ENCODE data around the gene ARHGEF19. TPM values are rescaled to one million over a fixed set of nuclear protein-coding genes. Genes with fewer than 3 reads are reported as not detected.

Gene ARHGEF19
- total RNA-seq, 1 donor from 2014 or later: 5.7 TPM

GRCh38 chr1:16241221-16241708 lies 28.8 kb upstream of the ARHGEF19 start:
- H3K9me3 Mint-ChIP-seq (ENCODE audit: unreplicated experiment): no peaks in the 10 kb centered on the region
- H3K79me2 ChIP-seq (ENCODE audit: insufficient read depth, low read length): no peaks in the 10 kb centered on the region
- no peaks in the 10 kb centered on the region for H3K36me3 Mint-ChIP-seq (ENCODE audit: low read depth, unreplicated experiment)
- no peak overlapping the region for H3K27ac Mint-ChIP-seq (ENCODE audit: unreplicated experiment)
- no peaks in the 10 kb centered on the region for H4K20me1 ChIP-seq (ENCODE audit: insufficient read depth, low read length)
- H3K4me3 ChIP-seq (ENCODE audit: insufficient read depth, low read depth, low read length): no peak overlapping the region
- no peak overlapping the region for H3K4me3 Mint-ChIP-seq (ENCODE audit: unreplicated experiment)
- peaks cover 5% of the 10 kb centered on the region for H3K4me1 Mint-ChIP-seq (ENCODE audit: low read depth, unreplicated experiment)
- H3K9me3 ChIP-seq (ENCODE audit: insufficient read depth, low read depth, low read length): no peaks in the 10 kb centered on the region
- FAIRE-seq (no peak), DNase-seq (ENCODE audit: low read depth) (no peak)
- H3K27ac ChIP-seq (ENCODE audit: low read depth, low read length): no peak overlapping the region
- H3K36me3 ChIP-seq (ENCODE audit: insufficient read depth, low read length): no peaks in the 10 kb centered on the region
- no peak overlapping the region for H3K4me2 ChIP-seq (ENCODE audit: low read length)
- H3K27me3 Mint-ChIP-seq (ENCODE audit: low read depth, unreplicated experiment): no peaks in the 10 kb centered on the region
- H2AFZ ChIP-seq (ENCODE audit: low read depth, low read length): no peak overlapping the region
- no peaks in the 10 kb centered on the region for H3K27me3 ChIP-seq (ENCODE audit: insufficient read depth, low read length)
- H3K9ac ChIP-seq (ENCODE audit: low read length): no peak overlapping the region
- no peak for TF ChIP-seq CTCF (IDR thresholded peaks at IDR 0.05; ENCODE audit: insufficient read depth, low read depth, low read length)
- no peak for TF ChIP-seq EZH2 (IDR thresholded peaks at IDR 0.05; ENCODE audit: insufficient read depth, low read length)
- H3K4me1 ChIP-seq (ENCODE audit: insufficient read depth, low read length): peaks cover 12% of the 10 kb centered on the region

DNA sequence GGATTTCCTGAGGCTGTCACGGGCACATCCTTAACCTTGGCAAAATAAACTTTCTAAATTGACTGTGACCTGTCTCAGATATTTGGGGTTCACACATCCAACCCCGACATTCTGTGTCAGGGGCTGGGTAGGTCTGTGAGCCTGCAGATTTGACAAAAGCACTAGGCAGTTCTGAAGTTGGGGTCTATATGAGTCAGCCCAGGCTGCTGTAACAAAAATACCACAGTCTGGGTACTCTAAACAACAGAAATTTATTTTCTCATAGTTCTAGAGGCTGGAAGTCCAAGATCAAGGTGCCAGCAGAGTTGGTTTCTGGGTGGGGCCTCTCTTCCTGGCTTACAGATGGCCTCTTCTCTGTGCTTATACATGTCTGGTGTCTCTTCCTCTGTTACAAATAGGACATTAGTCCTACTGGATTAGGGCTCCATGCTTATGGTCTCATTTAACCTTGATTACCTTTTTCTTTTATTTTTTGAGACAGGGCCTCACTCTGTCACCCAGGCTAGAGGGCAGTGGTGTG lies 27.6 kb upstream of the ARHGEF19 start:
- no peaks in the 10 kb centered on the region for H3K36me3 Mint-ChIP-seq (ENCODE audit: low read depth, unreplicated experiment)
- FAIRE-seq: no peak

More for the DNA sequence above, 27.6 kb upstream of the ARHGEF19 start:
- Mint-ChIP-seq H3K4me1 (ENCODE audit: low read depth, unreplicated experiment) (peaks cover 8% of the 10 kb centered on the region), H3K9me3 (ENCODE audit: unreplicated experiment) (no peaks in the 10 kb centered on the region), H3K4me3 (ENCODE audit: unreplicated experiment) (no peak overlapping the region), H3K27me3 (ENCODE audit: low read depth, unreplicated experiment) (no peaks in the 10 kb centered on the region), H3K27ac (ENCODE audit: unreplicated experiment) (peak overlapping the region; percentile 66)
- Histone ChIP-seq H3K36me3 (ENCODE audit: insufficient read depth, low read length) (no peaks in the 10 kb centered on the region), H3K9me3 (ENCODE audit: insufficient read depth, low read depth, low read length) (no peaks in the 10 kb centered on the region), H3K79me2 (ENCODE audit: insufficient read depth, low read length) (no peaks in the 10 kb centered on the region), H3K4me2 (ENCODE audit: low read length) (no peak overlapping the region), H3K9ac (ENCODE audit: low read length) (no peak overlapping the region), H3K27me3 (ENCODE audit: insufficient read depth, low read length) (no peaks in the 10 kb centered on the region), H4K20me1 (ENCODE audit: insufficient read depth, low read length) (no peaks in the 10 kb centered on the region), H3K4me1 (ENCODE audit: insufficient read depth, low read length) (peaks cover 17% of the 10 kb centered on the region), H3K27ac (ENCODE audit: low read depth, low read length) (no peak overlapping the region), H2AFZ (ENCODE audit: low read depth, low read length) (no peak overlapping the region), H3K4me3 (ENCODE audit: insufficient read depth, low read depth, low read length) (no peak overlapping the region)
- no peak for DNase-seq (ENCODE audit: low read depth)
- TF ChIP-seq CTCF (IDR thresholded peaks at IDR 0.05; ENCODE audit: insufficient read depth, low read depth, low read length) (no peak), EZH2 (IDR thresholded peaks at IDR 0.05; ENCODE audit: insufficient read depth, low read length) (no peak)
